Adrenal gland (tissue), 12 donors: ENCODE data around the gene QSER1. TPM values are rescaled to one million over a fixed set of nuclear protein-coding genes. Genes with fewer than 3 reads are reported as not detected.

Experiments
- DNase-seq, 7 donors: peaks; one replicate each; pipeline ENCODE4 v3.0.0-alpha.2; 2019 to 2020
- H3K27ac ChIP-seq, 5 donors: fragments of 200-600 bp; sonication (generic) in 4 of 5; 1 replicate in 3 of 5; 2 replicates in 2 of 5; pipeline versions ENCODE4 v1.5.1 to v1.8.0; 2016 to 2020; ENCODE audit warnings: mild to moderate bottlenecking in 1 of 5
- H3K27me3 ChIP-seq: fragments of 200-600 bp; 2 replicates; pipeline ENCODE4 v1.8.0; 2021
- H3K36me3 ChIP-seq, 2 donors: fragments of 200-600 bp; replicated peaks in 1 of 2; 1 replicate in 1 of 2; 2 replicates in 1 of 2; pipeline versions ENCODE4 v1.5.1 to v1.8.0; 2018 to 2022
- H3K4me1 ChIP-seq, 2 donors: fragments of 200-600 bp; replicated peaks in 1 of 2; 1 replicate in 1 of 2; 2 replicates in 1 of 2; pipeline versions ENCODE4 v1.5.1 to v1.8.0; 2018 to 2021
- H3K4me3 ChIP-seq, 4 donors: fragments of 200-600 bp; sonication (generic) in 3 of 4; one replicate each; pipeline ENCODE4 v1.5.1; 2016 to 2018
- H3K9me3 ChIP-seq, 3 donors: fragments of 200-600 bp; sonication (generic) in 1 of 3; replicated peaks in 1 of 3; 1 replicate in 2 of 3; 2 replicates in 1 of 3; pipeline versions ENCODE4 v1.5.1 to v1.8.0; 2016 to 2021
- POLR2A ChIP-seq, 2 donors: fragments of 450-650 bp; IDR thresholded peaks; one replicate each; pipeline ENCODE4 v1.6.1; 2017; ENCODE audit warnings: antibody characterized with exemption in 2 of 2, mild to moderate bottlenecking in 2 of 2, moderate library complexity in 1 of 2
- WGBS, 4 donors: extraction: QIAGEN DNeasy Blood & Tissue Kit in 2 of 4; methylation state at CpG; one replicate each; pipeline versions ENCODE4 v1.1.5 to v1.1.7; 2013 to 2017; 5-methylcytosine and 5-hydroxymethylcytosine counted together
- intact Hi-C, 2 donors: fragments of 100-400 bp; cut with DNase I; formaldehyde crosslinking; loops; one replicate each; pipeline versions ENCODE4 v1.14.1 to v1.15.0; 2022 to 2023
- polyA plus RNA-seq, 3 donors: library from polyadenylated mRNA; stranded (reverse); fragments of 200-250 nt in 2 of 3; fragments of 350-450 nt in 1 of 3; fragmentation: Illumina TruSeq in 1 of 3; extraction: RNeasy Lipid Tissue Mini Kit (QIAGEN cat#74804) in 1 of 3; gene quantifications; one replicate each; pipeline ENCODE4 v1.2.3, GENCODE V29; 2013 to 2014
- total RNA-seq, 9 donors: library from RNA; depleted of rRNA in 4 of 9; stranded (reverse); fragments of >200 nt in 4 of 9; fragments of 120-200 nt in 1 of 9; fragmentation: NEBNext Ultra II Directional in 1 of 9; extraction: Animal tissue kit (Norgen Biotek cat#: 25700) in 1 of 9; gene quantifications; one replicate each; pipeline versions ENCODE4 v1.1.0 to v1.2.4, GENCODE V29; 2013 to 2023
- TF ChIP-seq, protein P1 (sequence below), 6 experiments: fragments of 450-650 bp in 4 of 6; fragments of 200-600 bp in 2 of 6; sonication (generic) in 1 of 6; IDR thresholded peaks; 1 replicate in 5 of 6; 2 replicates in 1 of 6; pipeline versions ENCODE4 v1.5.1 to v1.8.0; 2016 to 2021; ENCODE audit warnings: antibody characterized with exemption in 6 of 6, mild to moderate bottlenecking in 2 of 6, moderate library complexity in 1 of 6
- donor health status: healthy with polysubstance abuse.
- donor health status: Bipolar disorder and iron deficiency.
- donor health status: DM: yes; HTN: yes; CAD: no.
- donor health status: DM: no; HTN: no; CAD: no.
- donor health status: DM: no; HTN: no; CAD: no.
- donor health status: DM: yes; HTN: yes; CAD: no.

QSER1 gene
- total and polyA plus RNA-seq, 12 donors, result 2.4 to 27.2 (median 18.9) TPM

- TF ChIP-seq, protein P1, sequence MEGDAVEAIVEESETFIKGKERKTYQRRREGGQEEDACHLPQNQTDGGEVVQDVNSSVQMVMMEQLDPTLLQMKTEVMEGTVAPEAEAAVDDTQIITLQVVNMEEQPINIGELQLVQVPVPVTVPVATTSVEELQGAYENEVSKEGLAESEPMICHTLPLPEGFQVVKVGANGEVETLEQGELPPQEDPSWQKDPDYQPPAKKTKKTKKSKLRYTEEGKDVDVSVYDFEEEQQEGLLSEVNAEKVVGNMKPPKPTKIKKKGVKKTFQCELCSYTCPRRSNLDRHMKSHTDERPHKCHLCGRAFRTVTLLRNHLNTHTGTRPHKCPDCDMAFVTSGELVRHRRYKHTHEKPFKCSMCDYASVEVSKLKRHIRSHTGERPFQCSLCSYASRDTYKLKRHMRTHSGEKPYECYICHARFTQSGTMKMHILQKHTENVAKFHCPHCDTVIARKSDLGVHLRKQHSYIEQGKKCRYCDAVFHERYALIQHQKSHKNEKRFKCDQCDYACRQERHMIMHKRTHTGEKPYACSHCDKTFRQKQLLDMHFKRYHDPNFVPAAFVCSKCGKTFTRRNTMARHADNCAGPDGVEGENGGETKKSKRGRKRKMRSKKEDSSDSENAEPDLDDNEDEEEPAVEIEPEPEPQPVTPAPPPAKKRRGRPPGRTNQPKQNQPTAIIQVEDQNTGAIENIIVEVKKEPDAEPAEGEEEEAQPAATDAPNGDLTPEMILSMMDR (IDR thresholded peaks at IDR 0.05), result no peak
- TF ChIP-seq POLR2A (IDR thresholded peaks at IDR 0.05), result no peak
- intact Hi-C loops, result no loop called here
- 95 to 97% (median 97%) methylated on average over 6 of the region's 6 CpGs for WGBS, 4 donors
These were observed 16.0 kb downstream of the QSER1 start for GRCh38 chr11:32908619-32909018.

GRCh38 chr11:32911413-32911812, 18.8 kb downstream of the QSER1 start:
- Histone ChIP-seq H3K9me3 (no peaks in the 10 kb centered on the region), H3K36me3 (no peaks in the 10 kb centered on the region), H3K27ac (no peak overlapping the region), H3K27me3 (no peaks in the 10 kb centered on the region), H3K4me1 (peaks cover 0 to 2% of the 10 kb centered on the region in 2 donors), H3K4me3 (no peak overlapping the region)
- WGBS, 4 donors, result 87 to 97% (median 96%) methylated on average over 3 of the region's 3 CpGs
- no peak for DNase-seq
- TF ChIP-seq POLR2A (IDR thresholded peaks at IDR 0.05), result no peak
- TF ChIP-seq, protein P1 (IDR thresholded peaks at IDR 0.05), result no peak
- intact Hi-C loops, result no loop called here

More at GRCh38 chr11:32908619-32909018, 16.0 kb downstream of the QSER1 start:
- no peak overlapping the region for H3K4me3 ChIP-seq
- H3K27me3 ChIP-seq, result no peaks in the 10 kb centered on the region
- no peak for DNase-seq
- H3K27ac ChIP-seq, result no peak overlapping the region
- no peaks in the 10 kb centered on the region for H3K9me3 ChIP-seq
- peaks cover 0 to 7% of the 10 kb centered on the region in 2 donors for H3K4me1 ChIP-seq
- H3K36me3 ChIP-seq, result no peaks in the 10 kb centered on the region

GRCh38 chr11:32913445-32913844, 20.8 kb downstream of the QSER1 start:
- no peaks in the 10 kb centered on the region for H3K27me3 ChIP-seq
- no peak overlapping the region for H3K27ac ChIP-seq
- WGBS, 4 donors, result 92 to 96% (median 95%) methylated on average over 7 of the region's 7 CpGs
- no peaks in the 10 kb centered on the region for H3K9me3 ChIP-seq
- TF ChIP-seq, protein P1 (IDR thresholded peaks at IDR 0.05), result no peak
- TF ChIP-seq POLR2A (IDR thresholded peaks at IDR 0.05), result no peak
- intact Hi-C loops, result no loop called here
- no peak for DNase-seq
- H3K36me3 ChIP-seq, result no peaks in the 10 kb centered on the region
- peaks cover 0 to 2% of the 10 kb centered on the region in 2 donors for H3K4me1 ChIP-seq
- H3K4me3 ChIP-seq, result no peak overlapping the region

GRCh38 chr11:32916361-32916760, 23.8 kb downstream of the QSER1 start:
- DNase-seq, result no peak
- TF ChIP-seq, protein P1 (IDR thresholded peaks at IDR 0.05), result no peak
- TF ChIP-seq POLR2A (IDR thresholded peaks at IDR 0.05), result no peak
- no peak overlapping the region for H3K4me3 ChIP-seq
- no peaks in the 10 kb centered on the region for H3K36me3 ChIP-seq
- no peaks in the 10 kb centered on the region for H3K9me3 ChIP-seq
- intact Hi-C loops, result no loop called here
- WGBS, 4 donors, result 95 to 100% (median 99%) methylated on average over 1 of the region's 1 CpG
- peaks cover 0 to 2% of the 10 kb centered on the region in 2 donors for H3K4me1 ChIP-seq
- no peak overlapping the region for H3K27ac ChIP-seq
- H3K27me3 ChIP-seq, result no peaks in the 10 kb centered on the region
